Measurements from ENCODE around the gene PHF21B.
"Not testable (repeated sequence)": the region's sequence is repeated elsewhere in the genome, so short reads cannot be mapped to it uniquely, and the experiment has no call there.

PHF21B gene

GRCh38 chr22:44862981-44863860 is 146.6 kb downstream of the PHF21B start:
- DNase-seq = no peak

- DNase-seq = no peak
Observed at GRCh38 chr22:44862281-44862680, 147.5 kb downstream of the PHF21B start.

- no peak for DNase-seq
Observed at GRCh38 chr22:44861245-44861644, 148.6 kb downstream of the PHF21B start.

GRCh38 chr22:44860311-44860710 is 149.5 kb downstream of the PHF21B start:
- no peak for DNase-seq

GRCh38 chr22:44859641-44860040 is 150.2 kb downstream of the PHF21B start:
- no peak for DNase-seq

GRCh38 chr22:44858819-44859218 is 151.0 kb downstream of the PHF21B start:
- DNase-seq = not testable (repeated sequence)

GRCh38 chr22:44855855-44856254 is 153.9 kb downstream of the PHF21B start:
- no peak for DNase-seq

GRCh38 chr22:44854641-44855040 is 155.2 kb downstream of the PHF21B start:
- DNase-seq = not testable (repeated sequence)

- DNase-seq = no peak
Observed at GRCh38 chr22:44850946-44851345, 158.9 kb downstream of the PHF21B start.

- DNase-seq = no peak
Observed at GRCh38 chr22:44848791-44849420, 160.9 kb downstream of the PHF21B start.

- DNase-seq = no peak
Observed at GRCh38 chr22:44848296-44848741, 161.5 kb downstream of the PHF21B start.

GRCh38 chr22:44847892-44848291 is 161.9 kb downstream of the PHF21B start:
- DNase-seq = no peak

GRCh38 chr22:44847380-44847779 is 162.4 kb downstream of the PHF21B start:
- DNase-seq = no peak

GRCh38 chr22:44846726-44847275 is 163.0 kb downstream of the PHF21B start:
- no peak for DNase-seq

GRCh38 chr22:44845796-44846720 is 163.7 kb downstream of the PHF21B start:
- no peak for DNase-seq

GRCh38 chr22:44845191-44845590 is 164.6 kb downstream of the PHF21B start:
- DNase-seq = no peak

GRCh38 chr22:44842417-44842816 is 167.4 kb downstream of the PHF21B start:
- no peak for DNase-seq

- DNase-seq = no peak
Observed at GRCh38 chr22:44840611-44841322, 169.0 kb downstream of the PHF21B start.

- DNase-seq = no peak
Observed at GRCh38 chr22:44839721-44840120, 170.1 kb downstream of the PHF21B start.

GRCh38 chr22:44839061-44839460 is 170.7 kb downstream of the PHF21B start:
- DNase-seq = no peak

GRCh38 chr22:44838316-44839016 is 171.3 kb downstream of the PHF21B start:
- no peak for DNase-seq

All from T-helper 9 cell (primary cell).